AG04449 (cell line): ENCODE data around the gene SORBS1.

ENCODE experiments used
- CTCF ChIA-PET: fragments of 350-600 bp; formaldehyde crosslinking; extraction: SDS; loops from one replicate; lab custom pipeline; 2021; ENCODE audit warnings: antibody characterized with exemption; lab: Yijun Ruan, JAX
- POLR2A ChIA-PET: fragments of 400-600, 350-600 bp; formaldehyde crosslinking; extraction: SDS; loops from one replicate; lab custom pipeline; 2020; ENCODE audit warnings: antibody characterized with exemption, inconsistent platforms; lab: Yijun Ruan, JAX
- DNase-seq: peaks from one replicate; pipeline ENCODE4 v3.0.0-alpha.2; 2010; ENCODE audit warnings: low read depth, low spot score
- H3K4me3 ChIP-seq: 2 replicates; pipeline ENCODE4 v1.5.1; 2011; ENCODE audit warnings: low read depth, mild to moderate bottlenecking, control low read depth, low read length
- CTCF ChIP-seq: IDR thresholded peaks from one replicate; pipeline ENCODE4 v1.5.1; 2011; ENCODE audit warnings: mild to moderate bottlenecking, moderate library complexity, low read length, control low read depth, inconsistent platforms; ENCODE audit not compliant: insufficient read depth; ENCODE audit errors: missing control alignments

SORBS1 gene

GRCh38 chr10:95329296-95329695 is 231.9 kb downstream of the SORBS1 start:
- DNase-seq = no peak
- H3K4me3 ChIP-seq = no peak overlapping the region
- no peak for TF ChIP-seq CTCF
- ChIA-PET CTCF (interaction anchor here (0.7 to 1.5 kb wide), 4 partner anchors 35 to 86 kb away, joined by 3 to 4 read pairs (median 4); no protein-coding TSS in a partner anchor), POLR2A (no interaction called here)

GRCh38 chr10:95328013-95328412 is 233.2 kb downstream of the SORBS1 start:
- H3K4me3 ChIP-seq = no peak overlapping the region
- CTCF ChIA-PET = interaction anchor here (0.7 to 1.5 kb wide), 3 partner anchors 11 to 82 kb away, joined by 3 to 4 read pairs (median 3); no protein-coding TSS in a partner anchor
- no peak for TF ChIP-seq CTCF
- POLR2A ChIA-PET = no interaction called here
- no peak for DNase-seq

GRCh38 chr10:95327367-95327766 is 233.8 kb downstream of the SORBS1 start:
- no peak for TF ChIP-seq CTCF
- H3K4me3 ChIP-seq = no peak overlapping the region
- ChIA-PET CTCF (interaction anchor here (0.7 to 1.5 kb wide), 3 partner anchors 12 to 81 kb away, joined by 3 to 6 read pairs (median 4); no protein-coding TSS in a partner anchor), POLR2A (no interaction called here)
- no peak for DNase-seq

GRCh38 chr10:95326396-95326795 is 234.8 kb downstream of the SORBS1 start:
- POLR2A ChIA-PET = no interaction called here
- CTCF ChIA-PET = interaction anchor here (1.5 kb wide), 1 partner anchor 38 kb away, joined by 6 read pairs; no protein-coding TSS in a partner anchor
- TF ChIP-seq CTCF = no peak
- DNase-seq = no peak
- no peak overlapping the region for H3K4me3 ChIP-seq

GRCh38 chr10:95325863-95326262 is 235.3 kb downstream of the SORBS1 start:
- CTCF ChIA-PET = no interaction called here

More at GRCh38 chr10:95325863-95326262, 235.3 kb downstream of the SORBS1 start:
- POLR2A ChIA-PET = no interaction called here
- DNase-seq = no peak
- no peak overlapping the region for H3K4me3 ChIP-seq
- no peak for TF ChIP-seq CTCF
